GM19452 (cell line): ENCODE measurements around the gene RAB37.

Experiments used
- ATAC-seq: cut with Tn5 transposase; IDR thresholded peaks from one replicate; pipeline ENCODE4 v1.9.1; 2021; ENCODE audit not compliant: unreplicated experiment

The RAB37 gene

GRCh38 chr17:74776990-74777389 is 39.9 kb downstream of the RAB37 start:
- ATAC-seq, result no peak

DNA sequence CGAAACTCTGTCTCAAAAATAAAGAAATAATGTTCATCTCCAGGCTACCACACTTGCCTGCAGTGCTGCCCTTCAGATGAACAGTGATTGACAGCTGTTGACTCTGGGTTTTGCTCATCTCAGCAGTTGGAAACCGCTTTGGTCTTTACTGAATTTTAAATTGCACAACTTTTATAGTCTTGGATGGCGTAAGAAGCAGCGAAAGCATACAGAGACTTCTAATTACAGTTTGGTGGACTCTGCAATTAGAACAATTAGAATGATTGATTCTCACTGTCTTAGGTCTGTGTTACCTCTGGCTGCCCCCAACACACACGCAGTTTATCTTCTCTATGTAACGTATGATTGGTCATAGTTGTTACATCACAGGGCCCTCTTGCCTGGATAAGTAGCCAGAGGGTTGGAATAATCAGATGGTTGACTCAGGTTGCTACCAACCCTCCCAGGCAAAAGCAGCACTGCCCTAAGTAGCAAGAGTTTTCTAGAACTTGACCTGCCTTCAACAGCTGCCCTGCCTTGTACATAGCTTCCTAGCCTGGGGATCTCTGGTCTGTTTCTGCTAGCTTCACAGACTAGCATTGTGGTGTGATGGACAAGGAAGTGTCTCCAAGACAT is 41.0 kb downstream of the RAB37 start:
- no peak for ATAC-seq

DNA sequence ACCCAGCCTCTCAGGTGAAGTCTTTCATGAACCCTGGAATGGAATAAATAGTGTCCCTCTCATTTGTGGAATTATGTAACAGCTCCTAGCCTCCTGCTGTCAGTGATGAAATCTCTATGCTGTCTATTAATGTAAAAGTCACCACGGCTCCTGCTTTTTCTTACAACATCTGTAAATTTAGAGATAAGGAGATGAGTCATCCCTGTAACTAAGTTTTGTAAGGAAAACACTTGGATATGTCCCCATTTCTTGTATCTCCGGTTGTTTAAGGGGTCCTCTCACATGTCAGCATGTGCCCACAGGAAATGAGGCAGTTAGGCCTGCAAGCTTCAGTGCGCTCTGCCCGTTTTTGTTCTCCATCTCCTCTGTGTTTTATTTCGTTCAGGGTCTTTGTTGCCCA is 41.9 kb downstream of the RAB37 start:
- ATAC-seq, result no peak

DNA sequence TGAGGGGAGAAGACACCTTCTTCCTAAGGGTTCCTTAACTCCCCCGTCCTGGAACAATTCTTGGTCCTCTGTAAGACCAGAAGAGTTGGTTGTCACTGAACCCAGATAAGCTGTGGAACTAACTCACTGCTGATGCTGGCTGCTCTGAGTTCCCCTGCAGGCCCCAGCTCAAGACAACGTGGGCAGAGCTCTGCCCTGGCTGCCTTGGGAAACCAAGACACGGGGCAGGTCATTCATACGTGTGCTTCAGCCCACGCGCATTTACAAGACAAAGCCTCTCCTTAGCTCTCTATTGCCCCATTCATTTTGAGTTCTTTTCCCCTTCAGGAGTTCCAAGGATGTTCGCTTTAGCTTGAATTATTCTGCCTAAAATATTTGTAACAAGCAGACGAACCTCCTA is 42.4 kb downstream of the RAB37 start:
- ATAC-seq, result no peak

- ATAC-seq, result peak; percentile 78
Measured at GRCh38 chr17:74779948-74780400, 42.9 kb downstream of the RAB37 start.

DNA sequence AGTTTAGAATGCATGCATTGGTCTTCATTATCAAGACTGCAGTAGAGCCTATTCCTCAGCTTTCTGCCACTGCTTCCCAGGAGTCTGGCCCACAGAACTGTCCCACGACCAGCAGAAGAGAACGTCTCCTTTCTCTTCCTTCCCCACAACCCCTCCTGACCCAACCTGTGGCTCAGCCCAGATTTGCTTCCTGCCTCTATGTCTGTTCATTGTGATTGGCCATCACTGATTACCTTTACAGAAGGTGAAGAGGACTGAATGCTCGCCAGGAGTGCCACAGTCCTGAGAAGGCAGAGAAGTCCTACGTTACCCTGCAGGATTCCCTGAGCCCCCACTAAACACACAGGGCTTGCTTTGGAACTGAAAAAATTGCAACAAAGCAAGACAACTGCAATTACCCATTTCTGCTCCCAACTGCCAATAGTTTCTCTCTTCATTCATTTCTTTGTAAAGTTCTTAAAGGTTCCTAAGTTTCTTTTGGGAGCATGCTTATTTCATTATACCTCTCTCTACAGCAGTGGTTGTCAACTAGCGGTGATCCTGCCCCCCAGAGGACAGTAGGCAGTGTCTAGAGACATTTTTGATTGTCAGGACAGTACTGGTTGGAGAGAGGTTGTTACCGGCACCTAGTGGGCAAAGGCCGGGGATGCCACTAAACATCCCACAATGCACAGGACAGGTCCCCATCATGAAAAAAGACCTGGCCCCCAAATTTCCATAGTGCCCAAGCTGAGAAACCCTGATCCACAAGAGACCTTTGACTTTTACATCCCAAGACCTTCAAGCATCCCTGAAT is 43.6 kb downstream of the RAB37 start:
- ATAC-seq, result no peak

- ATAC-seq, result no peak
Measured at GRCh38 chr17:74782571-74782970, 45.5 kb downstream of the RAB37 start.

DNA sequence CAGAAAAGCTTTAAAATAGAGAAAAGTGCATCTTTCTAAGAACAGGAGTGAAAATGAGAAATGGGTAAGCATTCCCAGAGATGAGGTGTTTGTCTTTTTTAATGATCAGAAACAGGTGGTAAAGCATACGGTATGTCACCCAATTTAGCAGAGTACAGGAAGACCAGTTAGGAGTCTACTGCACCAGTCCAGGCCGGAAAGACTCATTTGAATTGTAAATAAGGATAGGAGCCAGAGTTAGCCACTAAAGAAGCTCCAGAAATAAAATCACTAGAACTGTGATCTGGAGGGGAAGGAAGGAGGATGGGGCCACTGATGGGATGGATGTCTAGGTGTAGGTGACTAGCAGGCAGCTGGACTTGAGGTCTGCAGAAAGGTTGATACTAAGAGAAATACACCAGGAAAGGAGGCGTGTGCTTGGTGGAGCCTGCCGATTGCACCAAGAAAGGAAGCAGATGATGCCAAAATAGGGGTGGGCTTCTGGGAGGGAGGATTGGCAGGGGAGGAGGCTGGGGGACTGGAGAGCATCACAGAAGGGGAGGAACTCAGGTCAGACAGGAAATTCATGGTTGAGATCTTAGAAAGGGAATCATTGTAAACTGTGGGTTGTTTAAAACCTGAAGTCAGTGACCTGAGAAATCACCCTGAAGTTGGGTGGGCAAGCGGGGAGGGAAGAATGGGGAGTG is 47.2 kb downstream of the RAB37 start:
- no peak for ATAC-seq

DNA sequence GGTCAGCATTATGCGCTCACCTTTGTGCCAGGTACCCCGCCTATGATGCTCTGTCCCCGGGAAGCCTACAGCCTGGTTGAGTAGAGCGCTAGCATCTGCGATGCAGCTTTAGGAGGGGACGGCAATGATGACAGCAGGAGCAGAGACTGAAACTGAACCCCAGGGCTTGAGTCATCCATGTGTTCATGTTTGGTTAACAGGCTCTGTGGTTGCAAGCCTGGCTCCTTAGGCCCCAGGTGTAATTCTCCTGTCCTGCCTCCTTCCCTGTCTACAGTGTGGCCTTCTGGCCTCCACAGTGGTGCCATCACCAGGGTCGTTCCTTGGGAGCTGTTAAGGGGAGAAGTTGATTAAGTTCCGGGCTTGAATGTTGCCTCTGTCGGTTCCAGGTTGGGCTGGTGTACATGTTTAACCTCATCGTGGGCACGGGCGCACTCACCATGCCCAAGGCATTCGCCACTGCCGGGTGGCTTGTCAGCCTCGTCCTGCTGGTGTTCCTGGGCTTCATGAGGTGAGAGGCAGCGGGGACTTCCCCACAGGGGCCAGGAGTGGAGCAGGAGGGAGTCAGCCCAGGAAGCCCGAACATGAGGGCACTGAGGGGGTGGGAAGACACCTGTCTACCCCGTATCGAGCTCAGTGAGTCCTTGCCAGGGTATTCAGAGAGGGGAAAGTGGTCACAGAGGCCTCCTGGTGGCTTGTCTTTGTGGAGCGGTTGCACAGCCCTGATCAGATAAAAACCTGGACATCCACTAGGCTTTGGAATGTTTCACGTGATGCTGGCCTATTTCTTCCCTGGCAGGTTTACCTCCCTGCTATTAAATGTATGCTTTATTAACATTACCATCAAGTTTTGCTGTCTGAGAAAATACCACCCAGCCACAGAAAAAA is 48.3 kb downstream of the RAB37 start:
- no peak for ATAC-seq

DNA sequence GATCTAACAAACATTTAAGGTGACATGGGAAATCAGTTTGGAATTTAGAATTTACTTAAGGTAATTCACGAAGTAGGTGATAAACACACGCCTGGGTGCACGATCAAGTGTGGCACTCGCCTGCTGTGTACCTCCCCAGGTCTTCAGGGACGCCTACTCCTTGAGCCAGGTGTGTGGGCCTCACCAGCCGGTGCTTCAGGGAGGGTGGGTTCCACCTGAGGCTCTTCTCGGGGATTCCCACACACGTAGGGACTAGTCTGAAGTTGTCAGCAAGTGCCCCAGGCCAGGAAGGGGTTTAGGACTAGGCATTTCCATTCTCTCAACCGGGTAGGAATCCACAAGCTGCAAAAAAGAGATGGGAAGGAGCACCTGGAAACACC is 48.9 kb downstream of the RAB37 start:
- no peak for ATAC-seq

DNA sequence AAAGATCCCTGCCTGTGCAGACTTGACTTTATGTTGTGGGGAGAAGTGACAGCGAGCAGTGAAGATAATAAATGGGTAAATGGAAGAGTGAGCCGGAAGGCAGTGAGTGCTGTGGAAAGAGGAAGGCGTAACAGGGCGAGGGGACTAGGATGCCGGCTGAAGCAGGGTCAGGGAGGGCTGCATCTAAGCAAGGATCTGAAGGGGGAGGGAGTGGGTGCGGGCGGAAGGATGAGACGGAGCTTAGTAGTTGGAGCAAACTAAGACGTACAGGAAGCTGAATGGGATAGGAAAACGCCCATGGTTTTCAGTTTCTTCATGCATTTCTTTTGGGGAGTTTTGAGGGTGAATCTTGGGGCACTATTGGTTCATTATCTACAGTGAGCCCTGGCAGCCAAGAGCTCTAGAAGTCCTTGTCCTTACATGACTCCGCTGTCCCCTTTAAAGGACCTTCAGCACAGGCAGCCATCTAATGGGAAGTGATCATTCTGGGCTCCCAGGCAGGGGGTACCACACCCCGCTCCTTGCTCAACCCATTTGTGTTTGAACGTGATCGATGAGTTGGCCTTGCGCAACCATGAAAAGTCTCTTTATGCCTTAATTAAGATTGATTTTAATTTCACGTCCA is 49.5 kb downstream of the RAB37 start:
- no peak for ATAC-seq

- ATAC-seq, result no peak
Measured at GRCh38 chr17:74790161-74791058, 53.4 kb downstream of the RAB37 start.

- no peak for ATAC-seq
Measured at GRCh38 chr17:74792586-74793105, 55.6 kb downstream of the RAB37 start.

GRCh38 chr17:74795327-74796020 is 58.4 kb downstream of the RAB37 start:
- no peak for ATAC-seq

GRCh38 chr17:74796211-74796610 is 59.2 kb downstream of the RAB37 start:
- no peak for ATAC-seq

- ATAC-seq, result no peak
Measured at GRCh38 chr17:74796866-74797265, 59.8 kb downstream of the RAB37 start.
